Measurements from ENCODE around the gene SH3PXD2B.
"Not testable (repeated sequence)": the region's sequence is repeated elsewhere in the genome, so short reads cannot be mapped to it uniquely, and the experiment has no call there.

SH3PXD2B gene

DNA sequence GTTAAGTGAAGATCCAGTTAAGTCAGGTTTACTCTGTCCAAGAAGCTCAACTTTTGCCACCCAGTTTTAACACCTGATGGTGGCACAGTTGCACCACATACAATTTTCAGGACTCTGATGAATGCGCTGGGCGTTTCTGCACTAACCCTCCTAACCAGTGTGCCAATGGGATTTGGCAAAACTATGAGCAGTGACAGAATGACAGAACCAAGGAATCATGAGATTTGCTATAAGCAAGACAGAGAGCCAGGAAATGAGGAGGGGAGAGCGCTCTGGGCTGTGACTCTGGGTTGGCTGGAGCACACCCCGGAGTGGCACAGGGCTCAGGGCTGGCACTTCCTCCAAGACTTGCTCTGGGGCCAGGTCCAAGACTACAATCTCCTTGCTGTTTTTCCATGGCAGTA lies 84.1 kb downstream of the SH3PXD2B start:
- Histone ChIP-seq H3K27me3 (ENCODE audit: insufficient read depth, low read length, poor library complexity) (no peaks in the 10 kb centered on the region), H2AFZ (ENCODE audit: low read depth, low read length) (no peak overlapping the region), H3K27ac (ENCODE audit: low read length) (no peak overlapping the region), H3K4me2 (ENCODE audit: insufficient read depth, low read length) (no peak overlapping the region), H3K4me3 (ENCODE audit: low read depth in 1 of 2, low read length in 2 of 2) (no peak overlapping the region), H3K4me1 (ENCODE audit: insufficient read depth, low read length) (no peaks in the 10 kb centered on the region), H4K20me1 (ENCODE audit: insufficient read depth, low read length) (no peaks in the 10 kb centered on the region), H3K36me3 (ENCODE audit: insufficient read depth, low read length) (no peaks in the 10 kb centered on the region), H3K9me3 (ENCODE audit: insufficient read depth, low read length, severe bottlenecking) (no peaks in the 10 kb centered on the region), H3K9ac (ENCODE audit: low read depth, low read length) (no peak overlapping the region), H3K79me2 (ENCODE audit: insufficient read depth, low read length) (no peaks in the 10 kb centered on the region)
- TF ChIP-seq, protein P1, sequence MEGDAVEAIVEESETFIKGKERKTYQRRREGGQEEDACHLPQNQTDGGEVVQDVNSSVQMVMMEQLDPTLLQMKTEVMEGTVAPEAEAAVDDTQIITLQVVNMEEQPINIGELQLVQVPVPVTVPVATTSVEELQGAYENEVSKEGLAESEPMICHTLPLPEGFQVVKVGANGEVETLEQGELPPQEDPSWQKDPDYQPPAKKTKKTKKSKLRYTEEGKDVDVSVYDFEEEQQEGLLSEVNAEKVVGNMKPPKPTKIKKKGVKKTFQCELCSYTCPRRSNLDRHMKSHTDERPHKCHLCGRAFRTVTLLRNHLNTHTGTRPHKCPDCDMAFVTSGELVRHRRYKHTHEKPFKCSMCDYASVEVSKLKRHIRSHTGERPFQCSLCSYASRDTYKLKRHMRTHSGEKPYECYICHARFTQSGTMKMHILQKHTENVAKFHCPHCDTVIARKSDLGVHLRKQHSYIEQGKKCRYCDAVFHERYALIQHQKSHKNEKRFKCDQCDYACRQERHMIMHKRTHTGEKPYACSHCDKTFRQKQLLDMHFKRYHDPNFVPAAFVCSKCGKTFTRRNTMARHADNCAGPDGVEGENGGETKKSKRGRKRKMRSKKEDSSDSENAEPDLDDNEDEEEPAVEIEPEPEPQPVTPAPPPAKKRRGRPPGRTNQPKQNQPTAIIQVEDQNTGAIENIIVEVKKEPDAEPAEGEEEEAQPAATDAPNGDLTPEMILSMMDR (IDR thresholded peaks at IDR 0.05; ENCODE audit: borderline replicate concordance, extremely low read depth, low read length, poor library complexity, severe bottlenecking), result no peak
- TF ChIP-seq EZH2 (IDR thresholded peaks at IDR 0.05; ENCODE audit: borderline replicate concordance, low read depth, low read length, severe bottlenecking), result no peak
- peak; percentile 56 for ATAC-seq (ENCODE audit: insufficient read depth, low read depth)
- DNase-seq, result no peak

DNA sequence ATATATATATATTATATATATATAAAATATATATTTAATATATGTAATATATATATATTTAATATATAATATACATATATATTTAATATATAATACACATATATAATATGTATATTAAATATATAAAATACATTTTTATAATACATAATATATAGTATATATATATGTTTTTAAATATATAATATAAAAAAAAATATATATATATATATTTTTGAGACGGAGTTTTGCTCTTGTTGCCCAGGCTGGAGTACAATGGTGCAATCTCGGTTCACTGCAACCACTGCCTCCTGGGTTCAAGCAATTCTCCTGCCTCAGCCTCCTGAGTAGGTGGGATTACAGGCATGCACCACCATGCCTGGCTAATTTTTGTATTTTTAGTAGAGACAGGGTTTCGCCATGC lies 85.6 kb downstream of the SH3PXD2B start:
- H3K27me3 ChIP-seq (ENCODE audit: insufficient read depth, low read length, poor library complexity); H3K4me2 ChIP-seq (ENCODE audit: insufficient read depth, low read length); H2AFZ ChIP-seq (ENCODE audit: low read depth, low read length); H3K36me3 ChIP-seq (ENCODE audit: insufficient read depth, low read length); H3K4me3 ChIP-seq (ENCODE audit: low read depth in 1 of 2, low read length in 2 of 2); H3K9me3 ChIP-seq (ENCODE audit: insufficient read depth, low read length, severe bottlenecking); H3K27ac ChIP-seq (ENCODE audit: low read length); H4K20me1 ChIP-seq (ENCODE audit: insufficient read depth, low read length); DNase-seq; H3K79me2 ChIP-seq (ENCODE audit: insufficient read depth, low read length); H3K9ac ChIP-seq (ENCODE audit: low read depth, low read length); H3K4me1 ChIP-seq (ENCODE audit: insufficient read depth, low read length); ATAC-seq (ENCODE audit: insufficient read depth, low read depth): not testable (repeated sequence)

DNA sequence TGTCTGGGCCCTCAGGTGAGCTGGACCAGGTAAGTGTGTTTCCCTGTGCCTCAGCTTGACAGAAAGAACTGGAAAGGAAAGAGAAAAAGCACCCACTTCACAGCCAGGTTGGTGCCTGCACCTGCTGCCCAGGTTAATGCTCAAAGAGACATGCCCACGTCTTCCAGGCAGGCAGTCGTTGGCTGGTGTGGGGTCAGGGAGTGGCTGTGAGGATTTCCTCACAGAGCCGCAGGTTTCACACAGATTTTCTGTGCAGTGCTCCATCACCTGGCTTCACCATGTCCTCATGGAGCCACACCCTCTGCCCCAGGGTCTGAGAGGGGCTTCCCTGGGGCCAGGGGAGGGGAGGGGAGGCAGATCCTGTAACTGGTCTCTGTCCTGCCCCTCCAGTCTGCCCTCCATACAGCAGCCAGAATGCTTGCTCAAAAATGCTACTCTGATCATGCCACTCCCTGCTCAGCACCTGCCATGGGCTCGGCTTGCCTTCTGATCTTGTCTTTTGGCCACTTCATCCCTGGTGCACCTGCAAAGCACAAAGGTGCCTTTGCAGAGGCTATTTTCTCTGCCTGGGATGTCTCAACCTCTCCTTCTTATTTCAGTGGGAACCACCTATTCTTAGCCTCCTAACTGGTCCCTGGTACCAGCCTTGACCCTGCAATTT lies 88.2 kb downstream of the SH3PXD2B start:
- Histone ChIP-seq H3K27ac (ENCODE audit: low read length) (no peak overlapping the region), H4K20me1 (ENCODE audit: insufficient read depth, low read length) (no peaks in the 10 kb centered on the region), H3K4me1 (ENCODE audit: insufficient read depth, low read length) (no peaks in the 10 kb centered on the region), H3K4me2 (ENCODE audit: insufficient read depth, low read length) (no peak overlapping the region), H3K9ac (ENCODE audit: low read depth, low read length) (no peak overlapping the region), H3K27me3 (ENCODE audit: insufficient read depth, low read length, poor library complexity) (no peaks in the 10 kb centered on the region), H2AFZ (ENCODE audit: low read depth, low read length) (no peak overlapping the region), H3K4me3 (ENCODE audit: low read depth in 1 of 2, low read length in 2 of 2) (no peak overlapping the region), H3K9me3 (ENCODE audit: insufficient read depth, low read length, severe bottlenecking) (no peaks in the 10 kb centered on the region), H3K36me3 (ENCODE audit: insufficient read depth, low read length) (no peaks in the 10 kb centered on the region), H3K79me2 (ENCODE audit: insufficient read depth, low read length) (no peaks in the 10 kb centered on the region)
- TF ChIP-seq EZH2 (IDR thresholded peaks at IDR 0.05; ENCODE audit: borderline replicate concordance, low read depth, low read length, severe bottlenecking), result no peak
- TF ChIP-seq, protein P1 (IDR thresholded peaks at IDR 0.05; ENCODE audit: borderline replicate concordance, extremely low read depth, low read length, poor library complexity, severe bottlenecking), result no peak
- DNase-seq (no peak), ATAC-seq (ENCODE audit: insufficient read depth, low read depth) (no peak)

DNA sequence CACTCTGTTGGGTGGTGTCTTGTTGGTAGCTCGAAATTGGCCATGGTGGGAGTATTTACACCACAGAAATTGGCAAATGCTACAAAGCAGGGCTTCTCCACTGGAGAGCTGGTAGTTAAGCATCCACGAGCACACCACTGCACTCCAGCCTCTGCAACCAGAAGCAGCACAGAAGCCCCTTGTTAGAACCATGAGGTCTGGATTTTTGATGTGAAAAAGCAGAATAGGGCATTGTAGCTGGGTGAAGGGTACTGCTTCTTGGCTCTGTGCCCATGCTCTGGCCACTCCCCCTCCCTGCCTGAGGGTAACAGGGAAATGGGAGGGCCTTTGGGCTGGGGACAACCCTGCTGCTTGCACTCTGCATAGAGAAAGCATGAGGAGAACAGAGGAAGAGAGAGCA lies 89.6 kb downstream of the SH3PXD2B start:
- H3K9me3 ChIP-seq (ENCODE audit: insufficient read depth, low read length, severe bottlenecking), result no peaks in the 10 kb centered on the region
- no peak overlapping the region for H3K9ac ChIP-seq (ENCODE audit: low read depth, low read length)
- no peak for TF ChIP-seq EZH2 (IDR thresholded peaks at IDR 0.05; ENCODE audit: borderline replicate concordance, low read depth, low read length, severe bottlenecking)
- TF ChIP-seq, protein P1 (IDR thresholded peaks at IDR 0.05; ENCODE audit: borderline replicate concordance, extremely low read depth, low read length, poor library complexity, severe bottlenecking), result no peak
- no peaks in the 10 kb centered on the region for H3K36me3 ChIP-seq (ENCODE audit: insufficient read depth, low read length)
- no peak overlapping the region for H3K4me2 ChIP-seq (ENCODE audit: insufficient read depth, low read length)
- no peak overlapping the region for H3K4me3 ChIP-seq (ENCODE audit: low read depth in 1 of 2, low read length in 2 of 2)
- H4K20me1 ChIP-seq (ENCODE audit: insufficient read depth, low read length), result no peaks in the 10 kb centered on the region
- H2AFZ ChIP-seq (ENCODE audit: low read depth, low read length), result peak overlapping the region; percentile 36; the same call in 1 of the 2 replicates
- ATAC-seq (ENCODE audit: insufficient read depth, low read depth), result peak; percentile 80
- no peaks in the 10 kb centered on the region for H3K27me3 ChIP-seq (ENCODE audit: insufficient read depth, low read length, poor library complexity)
- H3K4me1 ChIP-seq (ENCODE audit: insufficient read depth, low read length), result no peaks in the 10 kb centered on the region
- no peaks in the 10 kb centered on the region for H3K79me2 ChIP-seq (ENCODE audit: insufficient read depth, low read length)
- no peak overlapping the region for H3K27ac ChIP-seq (ENCODE audit: low read length)
- peak; percentile 52 for DNase-seq

Data from DND-41 (cell line).